Endothelial cell of umbilical vein (primary cell): ENCODE results near the gene KLHL26. TPM values are rescaled to one million over a fixed set of nuclear protein-coding genes. Genes with fewer than 3 reads are reported as not detected.

Experiments
- BruUV-seq: library from RNA; stranded (reverse); fragments of 400-500 nt; replicated peaks from 2 replicates; lab custom pipeline; 2021; lab: Mats Ljungman, UMichigan
- CTCF ChIA-PET: fragments of 300-600, 350-600 bp; sonication (Branson Sonifier 250); formaldehyde crosslinking; loops from one replicate; lab custom pipeline; 2021; ENCODE audit warnings: antibody characterized with exemption, inconsistent platforms; lab: Charles Lee
- POLR2A ChIA-PET: fragments of 300-600, 350-600 bp; sonication (Branson Sonifier 250); formaldehyde crosslinking; loops from one replicate; lab custom pipeline; 2021; ENCODE audit warnings: antibody characterized with exemption, inconsistent platforms; lab: Charles Lee
- DNase-seq: peaks from one replicate; pipeline ENCODE4 v3.0.0-alpha.2; 2011; ENCODE audit warnings: low read depth, low spot score
- FAIRE-seq: peaks from 2 replicates; lab custom pipeline; 2011; peaks lifted over from hg19 to GRCh38; lab: Jason Lieb, UNC
- H2AFZ ChIP-seq: 2 replicates; pipeline ENCODE4 v1.6.0; 2012; ENCODE audit warnings: low read depth, low read length, control low read depth, inconsistent platforms
- H3K27ac ChIP-seq: 2 replicates; pipeline ENCODE4 v1.5.1; 2011; ENCODE audit warnings: low read depth, mild to moderate bottlenecking, control low read depth, low read length, moderate library complexity; ENCODE audit not compliant: insufficient read depth
- H3K27me3 ChIP-seq, 2 experiments: 2 replicates each; pipeline versions ENCODE4 v1.6.0 to v1.6.1; 2011; ENCODE audit warnings: low read length in 2 of 2, mixed read lengths in 1 of 2; ENCODE audit not compliant: control insufficient read depth in 2 of 2, insufficient read depth in 2 of 2
- H3K36me3 ChIP-seq, 2 experiments: 2 replicates in 1 of 2; 3 replicates in 1 of 2; pipeline ENCODE4 v1.5.1; 2011; ENCODE audit warnings: low read length in 2 of 2, mild to moderate bottlenecking in 1 of 2, moderate library complexity in 1 of 2; ENCODE audit not compliant: control insufficient read depth in 2 of 2, insufficient read depth in 2 of 2; ENCODE audit errors: extremely low read depth in 1 of 2
- H3K4me1 ChIP-seq: 3 replicates; pipeline ENCODE4 v1.5.1; 2011; ENCODE audit warnings: mild to moderate bottlenecking, low read length; ENCODE audit not compliant: control insufficient read depth, insufficient read depth; ENCODE audit errors: extremely low read depth
- H3K4me2 ChIP-seq: 2 replicates; pipeline ENCODE4 v1.6.1; 2011; ENCODE audit warnings: low read length, control low read depth, mixed read lengths; ENCODE audit not compliant: insufficient read depth
- H3K4me3 ChIP-seq, 3 experiments: fragments of 200-600 bp in 1 of 3; sonication (generic), shearing (Covaris generic) in 1 of 3; replicated peaks in 1 of 3; 2 replicates each; pipeline ENCODE4 v1.5.1; 2011 to 2016; ENCODE audit warnings: control low read depth in 3 of 3, low read length in 3 of 3, mild to moderate bottlenecking in 2 of 3, inconsistent platforms in 1 of 3, low read depth in 1 of 3, moderate library complexity in 1 of 3; ENCODE audit not compliant: insufficient read depth in 1 of 3
- H3K79me2 ChIP-seq: 2 replicates; pipeline ENCODE4 v1.6.0; 2012; ENCODE audit warnings: low read length, inconsistent platforms; ENCODE audit not compliant: control insufficient read depth, insufficient read depth
- H3K9ac ChIP-seq: replicated peaks from 2 replicates; pipeline ENCODE3; 2011; ENCODE audit warnings: low read length, control low read depth; ENCODE audit not compliant: insufficient read depth; ENCODE audit errors: extremely low read depth
- H3K9me1 ChIP-seq: replicated peaks from 3 replicates; pipeline ENCODE4 v1.6.0; 2011; ENCODE audit warnings: mild to moderate bottlenecking, low read length; ENCODE audit not compliant: control insufficient read depth, insufficient read depth; ENCODE audit errors: extremely low read depth
- H3K9me3 ChIP-seq: replicated peaks from 2 replicates; pipeline ENCODE4 v1.5.1; 2012; ENCODE audit warnings: low read length, inconsistent platforms; ENCODE audit not compliant: control insufficient read depth, insufficient read depth
- H4K20me1 ChIP-seq: replicated peaks from 2 replicates; pipeline ENCODE3; 2011; ENCODE audit warnings: mild to moderate bottlenecking, low read length; ENCODE audit not compliant: control insufficient read depth, insufficient read depth; ENCODE audit errors: extremely low read depth
- CTCF ChIP-seq, 2 donors: IDR thresholded peaks; 1 replicate in 1 of 2; 2 replicates in 1 of 2; pipeline ENCODE4 v1.5.1; 2011; ENCODE audit warnings: low read length in 2 of 2, mild to moderate bottlenecking in 2 of 2, moderate library complexity in 2 of 2, control low read depth in 1 of 2, inconsistent platforms in 1 of 2, low read depth in 1 of 2; ENCODE audit not compliant: insufficient read depth in 1 of 2; ENCODE audit errors: extremely low read depth in 1 of 2
- EZH2 ChIP-seq: IDR thresholded peaks from 2 replicates; pipeline ENCODE4 v1.6.1; 2012; ENCODE audit warnings: borderline replicate concordance, low read depth, mild to moderate bottlenecking, moderate library complexity, low read length, inconsistent platforms; ENCODE audit not compliant: severe bottlenecking
- FOS ChIP-seq: IDR thresholded peaks from 2 replicates; pipeline ENCODE4 v1.6.1; 2011; ENCODE audit warnings: mild to moderate bottlenecking, low read length, moderate library complexity, borderline replicate concordance; ENCODE audit not compliant: insufficient read depth
- GATA2 ChIP-seq: IDR thresholded peaks from 2 replicates; pipeline ENCODE4 v1.7.0; 2011; ENCODE audit warnings: low read depth, mild to moderate bottlenecking, moderate library complexity, mixed read lengths, low read length; ENCODE audit not compliant: insufficient read length, insufficient read depth
- JUN ChIP-seq: IDR thresholded peaks from 2 replicates; pipeline ENCODE4 v1.6.1; 2011; ENCODE audit warnings: borderline replicate concordance, low read depth; ENCODE audit not compliant: insufficient read length, insufficient read depth
- MAX ChIP-seq: IDR thresholded peaks from 2 replicates; pipeline ENCODE4 v1.6.1; 2011; ENCODE audit not compliant: insufficient read depth, insufficient read length
- MYC ChIP-seq: IDR thresholded peaks from one replicate; pipeline ENCODE4 v1.6.1; 2011; ENCODE audit warnings: mild to moderate bottlenecking, low read depth, low read length
- POLR2A ChIP-seq: IDR thresholded peaks from 2 replicates; pipeline ENCODE4 v1.6.1; 2012; ENCODE audit warnings: low read depth, mild to moderate bottlenecking, control low read depth, low read length
- POLR2AphosphoS5 ChIP-seq: IDR thresholded peaks from 2 replicates; pipeline ENCODE4 v1.6.1; 2012; ENCODE audit warnings: low read depth, mild to moderate bottlenecking, control low read depth, low read length, moderate library complexity; ENCODE audit not compliant: insufficient read depth
- dilution Hi-C: fragments of 300-500 bp; cut with MboI; formaldehyde crosslinking; loops from one replicate; pipeline ENCODE4 v1.15.0; 2019; ENCODE audit warnings: low sequenced_read_pairs; ENCODE audit not compliant: extremely low pct_ligation_motif_present
- intact Hi-C: fragments of 100-400 bp; cut with micrococcal nuclease; formaldehyde crosslinking; loops from one replicate; pipeline ENCODE4 v1.10.0; 2022
- polyA plus RNA-seq, 4 experiments: library from polyadenylated mRNA; depleted of rRNA in 3 of 4; stranded (reverse) in 3 of 4; unstranded in 1 of 4; fragments of >200 nt; gene quantifications; 2 replicates each; pipeline versions ENCODE4 v1.2.1 to v1.2.3, GENCODE V29; 2011 to 2012; ENCODE audit warnings: missing spikeins in 1 of 4
- total RNA-seq: library from RNA; stranded (reverse); gene quantifications from 2 replicates; pipeline ENCODE4 v1.2.3, GENCODE V29; 2021

KLHL26 gene
- total and polyA plus RNA-seq, 2 donors (not counting 3 experiments of a cell fraction or from before 2014, with no cell fraction given) = 2.4 to 6.2 TPM

- POLR2A ChIA-PET = interaction anchor here (0.6 kb wide), 1 partner anchor 1235 kb away, joined by 7 read pairs; no protein-coding TSS in a partner anchor
- BruUV-seq = no TSS peak
- Histone ChIP-seq H3K79me2 (no peaks in the 10 kb centered on the region), H3K9ac (no peak overlapping the region), H3K4me2 (no peak overlapping the region), H3K27ac (no peak overlapping the region), H3K4me1 (peaks cover 11% of the 10 kb centered on the region), H4K20me1 (no peaks in the 10 kb centered on the region), H3K27me3 (peaks cover 30 to 35% of the 10 kb centered on the region in 2 experiments), H3K9me1 (no peaks in the 10 kb centered on the region), H3K9me3 (no peaks in the 10 kb centered on the region), H2AFZ (no peak overlapping the region), H3K36me3 (no peaks in the 10 kb centered on the region), H3K4me3 (no peak overlapping the region)
- DNase-seq = no peak
- TF ChIP-seq CTCF (IDR thresholded peaks at IDR 0.05; ENCODE audit: extremely low read depth in 1 of 2, insufficient read depth in 1 of 2, low read depth in 1 of 2, low read length in 2 of 2) (no peak), MAX (no peak), GATA2 (no peak), EZH2 (no peak), MYC (no peak)
- CTCF ChIA-PET = no interaction called here
- dilution Hi-C loops = no loop called here
- intact Hi-C loops = no loop called here
- FAIRE-seq = no peak
Measured at GRCh38 chr19:18616023-18616422, 20.8 kb upstream of the KLHL26 start.

GRCh38 chr19:18617562-18617961 is 19.3 kb upstream of the KLHL26 start:
- no peak for DNase-seq
- dilution Hi-C loops = no loop called here
- intact Hi-C loops = no loop called here

More at GRCh38 chr19:18617562-18617961, 19.3 kb upstream of the KLHL26 start:
- TF ChIP-seq GATA2 = no peak
- TF ChIP-seq EZH2 = no peak
- TF ChIP-seq JUN = no peak
- no peak for TF ChIP-seq POLR2A
- TF ChIP-seq MAX = no peak
- TF ChIP-seq FOS = no peak
- no peak for TF ChIP-seq POLR2AphosphoS5
- TF ChIP-seq CTCF (IDR thresholded peaks at IDR 0.05; ENCODE audit: extremely low read depth in 1 of 2, insufficient read depth in 1 of 2, low read depth in 1 of 2, low read length in 2 of 2) = no peak
- TF ChIP-seq MYC = no peak
- Histone ChIP-seq H3K4me3 (no peak overlapping the region), H3K36me3 (no peaks in the 10 kb centered on the region), H3K27me3 (peaks cover 18 to 21% of the 10 kb centered on the region in 2 experiments), H4K20me1 (no peaks in the 10 kb centered on the region), H3K79me2 (no peaks in the 10 kb centered on the region), H3K4me1 (peaks cover 3% of the 10 kb centered on the region), H3K27ac (no peak overlapping the region), H3K4me2 (no peak overlapping the region), H3K9me1 (no peaks in the 10 kb centered on the region), H3K9ac (no peak overlapping the region), H3K9me3 (no peaks in the 10 kb centered on the region), H2AFZ (no peak overlapping the region)
- FAIRE-seq = no peak
- CTCF ChIA-PET = no interaction called here
- POLR2A ChIA-PET = no interaction called here
- no TSS peak for BruUV-seq
